Esophagus squamous epithelium (tissue), 5 donors: ENCODE measurements around the gene RRAGD. TPM values are rescaled to one million over a fixed set of nuclear protein-coding genes. Genes with fewer than 3 reads are reported as not detected.

Experiments used
- DNase-seq: peaks from one replicate; lab custom pipeline; 2025; lab: John Stamatoyannopoulos, UW
- H3K27ac ChIP-seq, 4 donors: fragments of 200-600 bp; sonication (generic); one replicate each; pipeline ENCODE4 v1.5.1; 2016 to 2019; ENCODE audit warnings: mild to moderate bottlenecking in 1 of 4
- H3K27me3 ChIP-seq, 4 donors: fragments of 200-600 bp; sonication (generic); 1 replicate in 3 of 4; 2 replicates in 1 of 4; pipeline versions ENCODE4 v1.5.1 to v1.6.0; 2017 to 2021; ENCODE audit warnings: antibody characterized with exemption in 1 of 4
- H3K36me3 ChIP-seq, 3 donors: fragments of 200-600 bp; sonication (generic); one replicate each; pipeline ENCODE4 v1.5.1; 2016 to 2019
- H3K4me1 ChIP-seq, 3 donors: fragments of 200-600 bp; sonication (generic); one replicate each; pipeline ENCODE4 v1.5.1; 2017 to 2019
- H3K4me3 ChIP-seq, 4 donors: fragments of 200-600 bp; sonication (generic); 1 replicate in 3 of 4; 2 replicates in 1 of 4; pipeline ENCODE4 v1.5.1; 2016 to 2019; ENCODE audit warnings: mild to moderate bottlenecking in 2 of 4, moderate library complexity in 1 of 4
- H3K9me3 ChIP-seq, 3 donors: fragments of 200-600 bp; sonication (generic); one replicate each; pipeline ENCODE4 v1.5.1; 2016 to 2019
- CTCF ChIP-seq, 6 experiments: fragments of 450-650 bp in 4 of 6; fragments of 200-600 bp in 2 of 6; sonication (generic) in 2 of 6; IDR thresholded peaks; one replicate each; pipeline ENCODE4 v1.5.1; 2016 to 2019; ENCODE audit warnings: antibody characterized with exemption in 6 of 6, mild to moderate bottlenecking in 4 of 6, moderate library complexity in 4 of 6
- POLR2A ChIP-seq, 4 donors: fragments of 450-650 bp; IDR thresholded peaks; one replicate each; pipeline ENCODE4 v1.6.1; 2017; ENCODE audit warnings: antibody characterized with exemption in 4 of 4, mild to moderate bottlenecking in 4 of 4, moderate library complexity in 3 of 4
- WGBS, 2 donors: methylation state at CpG; one replicate each; pipeline ENCODE4 v1.1.5; 2018; 5-methylcytosine and 5-hydroxymethylcytosine counted together
- intact Hi-C: fragments of 100-400 bp; cut with DNase I; formaldehyde crosslinking; loops from one replicate; pipeline ENCODE4 v1.15.0; 2022
- total RNA-seq, 4 donors: library from RNA; depleted of rRNA; stranded (reverse); fragments of >200 nt; gene quantifications; one replicate each; pipeline ENCODE4 v1.1.0, GENCODE V29; 2016
- donor health status: DM: yes; HTN: yes; CAD: no.

The RRAGD gene
- total RNA-seq, 4 donors from 2014 or later, result 21.1 to 67.1 (median 33.9) TPM

- Histone ChIP-seq H3K4me1 (peaks cover 0 to 49% (median 11%) of the 10 kb centered on the region in 3 donors), H3K27me3 (no peaks in the 10 kb centered on the region), H3K4me3 (no peak overlapping the region), H3K27ac (peak overlapping the region in 1 of 4 donors; percentile 49), H3K9me3 (no peaks in the 10 kb centered on the region), H3K36me3 (no peaks in the 10 kb centered on the region)
- TF ChIP-seq POLR2A (IDR thresholded peaks at IDR 0.05) (no peak), CTCF (IDR thresholded peaks at IDR 0.05) (no peak)
- WGBS, 2 donors, result 45 to 53% methylated on average over 2 of the region's 2 CpGs
- intact Hi-C loops, result no loop called here
- no peak for DNase-seq
These were observed 26.9 kb upstream of the RRAGD start for GRCh38 chr6:89439014-89439413.

GRCh38 chr6:89438248-89438647, 26.2 kb upstream of the RRAGD start:
- intact Hi-C loops, result no loop called here
- Histone ChIP-seq H3K36me3 (no peaks in the 10 kb centered on the region), H3K27me3 (no peaks in the 10 kb centered on the region), H3K27ac (peak overlapping the region in 1 of 4 donors; percentile 49), H3K9me3 (no peaks in the 10 kb centered on the region), H3K4me1 (peaks cover 0 to 57% (median 11%) of the 10 kb centered on the region in 3 donors), H3K4me3 (no peak overlapping the region)
- TF ChIP-seq POLR2A (IDR thresholded peaks at IDR 0.05) (no peak), CTCF (IDR thresholded peaks at IDR 0.05) (no peak)
- DNase-seq, result no peak
- 88 to 90% methylated on average over 1 of the region's 1 CpG for WGBS, 2 donors

- no peak for TF ChIP-seq CTCF (IDR thresholded peaks at IDR 0.05)
- TF ChIP-seq POLR2A (IDR thresholded peaks at IDR 0.05), result no peak
- Histone ChIP-seq H3K9me3 (no peaks in the 10 kb centered on the region), H3K4me1 (peaks cover 4 to 65% (median 15%) of the 10 kb centered on the region in 3 donors), H3K36me3 (no peaks in the 10 kb centered on the region), H3K27ac (no peak overlapping the region), H3K4me3 (no peak overlapping the region), H3K27me3 (no peaks in the 10 kb centered on the region)
- DNase-seq, result no peak
- 24 to 25% methylated on average over 2 of the region's 2 CpGs for WGBS, 2 donors
- intact Hi-C loops, result no loop called here
These were observed 24.2 kb upstream of the RRAGD start for GRCh38 chr6:89436226-89436625.

- 43 to 57% methylated on average over 4 of the region's 4 CpGs for WGBS, 2 donors
These were observed 22.9 kb upstream of the RRAGD start for GRCh38 chr6:89434954-89435353.

GRCh38 chr6:89434150-89434499, 22.1 kb upstream of the RRAGD start:
- Histone ChIP-seq H3K27ac (peak overlapping the region in 1 of 4 donors; percentile 69), H3K27me3 (no peaks in the 10 kb centered on the region), H3K4me3 (peak overlapping the region in 3 of 4 donors; percentile 63 to 92 (median 85)), H3K36me3 (no peaks in the 10 kb centered on the region), H3K4me1 (peaks cover 4 to 63% (median 15%) of the 10 kb centered on the region in 3 donors), H3K9me3 (no peaks in the 10 kb centered on the region)
- 62 to 65% methylated on average over 3 of the region's 3 CpGs for WGBS, 2 donors
- TF ChIP-seq POLR2A (IDR thresholded peaks at IDR 0.05) (no peak), CTCF (IDR thresholded peaks at IDR 0.05) (no peak)
- intact Hi-C loops, result loop anchor here (5.0 kb wide), 1 partner anchor 178 kb away; no protein-coding TSS in a partner anchor
- no peak for DNase-seq

More at GRCh38 chr6:89434954-89435353, 22.9 kb upstream of the RRAGD start:
- intact Hi-C loops, result loop anchor here (5.0 kb wide), 1 partner anchor 177 kb away; no protein-coding TSS in a partner anchor
- H3K4me1 ChIP-seq, result peaks cover 4 to 71% (median 15%) of the 10 kb centered on the region in 3 donors
- H3K27me3 ChIP-seq, result no peaks in the 10 kb centered on the region
- TF ChIP-seq CTCF (IDR thresholded peaks at IDR 0.05) (no peak), POLR2A (IDR thresholded peaks at IDR 0.05) (no peak)
- no peaks in the 10 kb centered on the region for H3K36me3 ChIP-seq
- H3K27ac ChIP-seq, result no peak overlapping the region
- no peaks in the 10 kb centered on the region for H3K9me3 ChIP-seq
- no peak overlapping the region for H3K4me3 ChIP-seq
- no peak for DNase-seq
